ENCODE measurements around the gene NAALAD2.

DNA sequence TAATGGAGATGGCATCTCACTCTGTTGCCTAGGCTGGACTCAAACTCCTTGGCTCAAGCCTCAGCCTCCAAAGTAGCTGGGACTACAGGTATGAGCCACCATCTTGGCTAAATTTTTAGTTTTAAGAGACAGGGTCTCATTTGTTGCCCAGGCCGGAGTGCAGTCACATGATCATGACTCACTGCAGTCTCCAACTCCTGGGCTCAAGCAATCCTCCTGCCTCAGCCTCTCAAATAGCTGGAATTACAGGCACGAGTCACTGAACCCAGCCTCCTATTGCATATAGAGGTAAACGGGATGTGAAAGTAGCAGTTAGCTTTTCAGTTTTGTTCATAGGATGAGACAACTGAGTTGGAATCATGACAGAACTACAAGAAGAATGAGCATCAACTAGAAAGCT lies 9.5 kb upstream of the NAALAD2 start:
- TF ChIP-seq, protein P1, sequence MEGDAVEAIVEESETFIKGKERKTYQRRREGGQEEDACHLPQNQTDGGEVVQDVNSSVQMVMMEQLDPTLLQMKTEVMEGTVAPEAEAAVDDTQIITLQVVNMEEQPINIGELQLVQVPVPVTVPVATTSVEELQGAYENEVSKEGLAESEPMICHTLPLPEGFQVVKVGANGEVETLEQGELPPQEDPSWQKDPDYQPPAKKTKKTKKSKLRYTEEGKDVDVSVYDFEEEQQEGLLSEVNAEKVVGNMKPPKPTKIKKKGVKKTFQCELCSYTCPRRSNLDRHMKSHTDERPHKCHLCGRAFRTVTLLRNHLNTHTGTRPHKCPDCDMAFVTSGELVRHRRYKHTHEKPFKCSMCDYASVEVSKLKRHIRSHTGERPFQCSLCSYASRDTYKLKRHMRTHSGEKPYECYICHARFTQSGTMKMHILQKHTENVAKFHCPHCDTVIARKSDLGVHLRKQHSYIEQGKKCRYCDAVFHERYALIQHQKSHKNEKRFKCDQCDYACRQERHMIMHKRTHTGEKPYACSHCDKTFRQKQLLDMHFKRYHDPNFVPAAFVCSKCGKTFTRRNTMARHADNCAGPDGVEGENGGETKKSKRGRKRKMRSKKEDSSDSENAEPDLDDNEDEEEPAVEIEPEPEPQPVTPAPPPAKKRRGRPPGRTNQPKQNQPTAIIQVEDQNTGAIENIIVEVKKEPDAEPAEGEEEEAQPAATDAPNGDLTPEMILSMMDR (conservative IDR thresholded peaks at IDR 0.05; ENCODE audit: low read depth, low read length): no peak
- TF ChIP-seq EZH2 (IDR thresholded peaks at IDR 0.05; ENCODE audit: low read length, unreplicated experiment) (no peak), EZH2phosphoT487 (IDR thresholded peaks at IDR 0.05; ENCODE audit: borderline replicate concordance, low read length) (no peak)

Data from PC-3 (cell line).